NB4 (cell line): ENCODE results near the gene DMXL2.

Experiments used
- POLR2A ChIP-seq: IDR thresholded peaks from 2 replicates; pipeline ENCODE4 v1.6.1; 2011; ENCODE audit warnings: mild to moderate bottlenecking; ENCODE audit not compliant: insufficient read length; ENCODE audit errors: extremely low read depth
- TF ChIP-seq, protein P1 (sequence below): IDR thresholded peaks from one replicate; pipeline ENCODE4 v1.5.1; 2012; ENCODE audit warnings: low read depth, low read length

DNA sequence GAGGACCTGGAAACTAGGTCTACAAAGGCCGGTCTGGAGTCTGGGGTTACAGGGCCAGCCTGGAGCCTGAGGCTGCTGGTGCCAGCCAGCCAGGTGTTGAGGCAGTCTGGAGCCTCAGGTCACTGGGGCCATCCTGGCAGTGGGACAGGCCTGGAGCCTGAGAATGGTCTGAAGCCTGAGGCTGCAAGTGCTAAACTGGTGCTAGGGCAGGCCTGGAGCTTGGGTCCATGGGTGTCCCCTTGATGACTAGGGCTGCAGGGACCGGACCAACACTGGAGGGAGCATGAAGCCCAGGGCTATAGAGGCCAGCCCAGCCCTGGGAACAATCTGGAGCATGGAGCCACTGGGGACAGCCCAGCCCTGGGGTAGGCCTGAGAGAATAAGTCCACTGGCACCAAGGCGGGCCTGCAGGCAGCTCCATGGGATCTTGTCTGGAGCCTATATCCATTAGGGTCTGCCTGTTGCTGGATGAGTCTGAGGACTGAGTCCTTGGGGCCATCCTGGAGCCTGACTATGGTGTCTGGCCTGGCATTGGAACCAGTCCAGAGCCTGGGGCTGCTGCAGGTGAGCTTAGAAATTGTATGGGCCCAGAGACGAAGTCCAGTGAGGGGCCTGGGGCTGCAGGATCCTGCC lies 179.2 kb downstream of the DMXL2 start:
- no peak for TF ChIP-seq POLR2A
- TF ChIP-seq, protein P1, sequence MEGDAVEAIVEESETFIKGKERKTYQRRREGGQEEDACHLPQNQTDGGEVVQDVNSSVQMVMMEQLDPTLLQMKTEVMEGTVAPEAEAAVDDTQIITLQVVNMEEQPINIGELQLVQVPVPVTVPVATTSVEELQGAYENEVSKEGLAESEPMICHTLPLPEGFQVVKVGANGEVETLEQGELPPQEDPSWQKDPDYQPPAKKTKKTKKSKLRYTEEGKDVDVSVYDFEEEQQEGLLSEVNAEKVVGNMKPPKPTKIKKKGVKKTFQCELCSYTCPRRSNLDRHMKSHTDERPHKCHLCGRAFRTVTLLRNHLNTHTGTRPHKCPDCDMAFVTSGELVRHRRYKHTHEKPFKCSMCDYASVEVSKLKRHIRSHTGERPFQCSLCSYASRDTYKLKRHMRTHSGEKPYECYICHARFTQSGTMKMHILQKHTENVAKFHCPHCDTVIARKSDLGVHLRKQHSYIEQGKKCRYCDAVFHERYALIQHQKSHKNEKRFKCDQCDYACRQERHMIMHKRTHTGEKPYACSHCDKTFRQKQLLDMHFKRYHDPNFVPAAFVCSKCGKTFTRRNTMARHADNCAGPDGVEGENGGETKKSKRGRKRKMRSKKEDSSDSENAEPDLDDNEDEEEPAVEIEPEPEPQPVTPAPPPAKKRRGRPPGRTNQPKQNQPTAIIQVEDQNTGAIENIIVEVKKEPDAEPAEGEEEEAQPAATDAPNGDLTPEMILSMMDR, result no peak
